H1 (cell line): ENCODE results near the gene GPHA2. TPM values are rescaled to one million over a fixed set of nuclear protein-coding genes. Genes with fewer than 3 reads are reported as not detected.

Experiments used
- EZH2 ChIP-seq: fragments of 200-600 bp; sonication (generic); IDR thresholded peaks from 2 replicates; pipeline ENCODE4 v1.7.1; 2012; ENCODE audit warnings: low read depth, mild to moderate bottlenecking, moderate library complexity, low read length, inconsistent platforms; ENCODE audit not compliant: severe bottlenecking
- HDAC2 ChIP-seq, 2 experiments: fragments of 300-600 bp in 1 of 2; sonication (generic) in 1 of 2; IDR thresholded peaks; 2 replicates each; pipeline ENCODE4 v1.6.1; 2011 to 2012; ENCODE audit warnings: low read depth in 2 of 2, low read length in 2 of 2, mild to moderate bottlenecking in 2 of 2, moderate library complexity in 2 of 2, borderline replicate concordance in 1 of 2, inconsistent platforms in 1 of 2
- TAF7 ChIP-seq: optimal IDR thresholded peaks from 2 replicates; pipeline ENCODE3; 2011; ENCODE audit warnings: low read depth, mild to moderate bottlenecking, inconsistent platforms, low read length, moderate library complexity, borderline replicate concordance
- polyA plus RNA-seq, 7 experiments: library from polyadenylated mRNA; depleted of rRNA in 3 of 7; stranded (reverse) in 5 of 7; unstranded in 2 of 7; fragments of >200 nt in 5 of 7; fragments of 200-250 nt in 2 of 7; gene quantifications; 1 replicate in 5 of 7; 2 replicates in 1 of 7; 4 replicates in 1 of 7; pipeline versions ENCODE4 v1.2.1 to v1.2.3, GENCODE V29; 2011 to 2013; ENCODE audit warnings: missing spikeins in 2 of 7, mixed read lengths in 2 of 7
- total RNA-seq: library from RNA; stranded (reverse); fragmentation: NEBNext Ultra II Directional; extraction: Animal tissue kit (Norgen Biotek cat#: 25700); gene quantifications from 2 replicates; pipeline ENCODE4 v1.2.1, GENCODE V29; 2021

Gene GPHA2
- total and polyA plus RNA-seq, 2 of the 8 experiments (the other 6 are each of a cell fraction or from before 2014, with no cell fraction given), result 0.97 to 4.4 TPM

- no peak for TF ChIP-seq EZH2
- no peak for TF ChIP-seq TAF7
- no peak for TF ChIP-seq HDAC2 (IDR thresholded peaks at IDR 0.05; ENCODE audit: borderline replicate concordance in 1 of 2, low read depth in 2 of 2, low read length in 2 of 2)
Observed at GRCh38 chr11:64963072-64963631, 27.5 kb upstream of the GPHA2 start (continued).
